Sigmoid colon (tissue), 7 donors: Measurements from ENCODE around the gene FBXO38. TPM values are rescaled to one million over a fixed set of nuclear protein-coding genes. Genes with fewer than 3 reads are reported as not detected.
A peak's percentile ranks its signal among the peaks of the same experiment; 100 is the strongest.

Source experiments
- DNase-seq: peaks from one replicate; pipeline ENCODE4 v3.0.0-alpha.2; 2019
- H3K27ac ChIP-seq, 4 donors: fragments of 200-600 bp; sonication (generic); one replicate each; pipeline ENCODE4 v1.5.1; 2016 to 2019; ENCODE audit warnings: mild to moderate bottlenecking in 1 of 4
- H3K27me3 ChIP-seq, 3 donors: fragments of 200-600 bp; sonication (generic); one replicate each; pipeline ENCODE4 v1.5.1; 2019; ENCODE audit warnings: mild to moderate bottlenecking in 1 of 3
- H3K36me3 ChIP-seq, 4 donors: fragments of 200-600 bp; sonication (generic); one replicate each; pipeline ENCODE4 v1.5.1; 2016 to 2019
- H3K4me1 ChIP-seq, 4 donors: fragments of 200-600 bp; sonication (generic); one replicate each; pipeline ENCODE4 v1.5.1; 2017 to 2019
- H3K4me3 ChIP-seq, 4 donors: fragments of 200-600 bp; sonication (generic); one replicate each; pipeline ENCODE4 v1.5.1; 2017 to 2019; ENCODE audit warnings: mild to moderate bottlenecking in 2 of 4, moderate library complexity in 1 of 4
- H3K9me3 ChIP-seq, 4 donors: fragments of 200-600 bp in 3 of 4; sonication (generic) in 3 of 4; one replicate each; pipeline versions ENCODE4 v1.5.1 to v1.6.1; 2013 to 2019
- EP300 ChIP-seq, 4 donors: sonication (generic); formaldehyde crosslinking; IDR thresholded peaks; one replicate each; pipeline ENCODE4 v1.6.1; 2017; ENCODE audit warnings: antibody characterized with exemption in 4 of 4
- POLR2A ChIP-seq, 2 donors: fragments of 450-650 bp; IDR thresholded peaks; one replicate each; pipeline ENCODE4 v1.6.1; 2016; ENCODE audit warnings: antibody characterized with exemption in 2 of 2, mild to moderate bottlenecking in 2 of 2, moderate library complexity in 2 of 2
- POLR2AphosphoS5 ChIP-seq, 4 donors: sonication (generic); formaldehyde crosslinking; IDR thresholded peaks; one replicate each; pipeline ENCODE4 v1.6.1; 2017; ENCODE audit warnings: antibody characterized with exemption in 4 of 4
- WGBS, 2 donors: extraction: QIAGEN DNeasy Blood & Tissue Kit; methylation state at CpG; one replicate each; pipeline ENCODE4 v1.1.7; 2013; 5-methylcytosine and 5-hydroxymethylcytosine counted together
- intact Hi-C: fragments of 100-400 bp; cut with DNase I; formaldehyde crosslinking; loops from one replicate; pipeline ENCODE4 v1.15.1; 2023
- polyA plus RNA-seq, 3 donors: library from polyadenylated mRNA; stranded (reverse); fragments of 200-250 nt; gene quantifications; one replicate each; pipeline ENCODE4 v1.2.3, GENCODE V29; 2013
- total RNA-seq, 4 donors: library from RNA; depleted of rRNA; stranded (reverse); fragments of >200 nt; gene quantifications; one replicate each; pipeline ENCODE4 v1.1.0, GENCODE V29; 2016
- TF ChIP-seq, protein P1 (sequence below), 4 experiments: fragments of 450-650 bp in 3 of 4; fragments of 200-600 bp in 1 of 4; IDR thresholded peaks; one replicate each; pipeline ENCODE4 v1.5.1; 2016 to 2019; ENCODE audit warnings: antibody characterized with exemption in 4 of 4, mild to moderate bottlenecking in 3 of 4, moderate library complexity in 2 of 4
- donor health status: healthy with polysubstance abuse.
- donor health status: Bipolar disorder and iron deficiency.
- donor health status: healthy.

Gene FBXO38
- total and polyA plus RNA-seq, 7 donors: 11.4 to 59.6 (median 46.0) TPM

GRCh38 chr5:148471379-148471778, 87.6 kb downstream of the FBXO38 start:
- 71 to 83% methylated on average over 2 of the region's 2 CpGs for WGBS, 2 donors
- peaks cover 0 to 14% (median 7%) of the 10 kb centered on the region in 4 donors for H3K4me1 ChIP-seq
- H3K9me3 ChIP-seq: no peaks in the 10 kb centered on the region
- H3K36me3 ChIP-seq: no peaks in the 10 kb centered on the region
- intact Hi-C loops: no loop called here
- no peak for DNase-seq
- no peak overlapping the region for H3K27ac ChIP-seq
- no peak for TF ChIP-seq POLR2A (IDR thresholded peaks at IDR 0.05)
- TF ChIP-seq POLR2AphosphoS5 (IDR thresholded peaks at IDR 0.05): no peak
- no peak for TF ChIP-seq EP300 (IDR thresholded peaks at IDR 0.05)
- TF ChIP-seq, protein P1, sequence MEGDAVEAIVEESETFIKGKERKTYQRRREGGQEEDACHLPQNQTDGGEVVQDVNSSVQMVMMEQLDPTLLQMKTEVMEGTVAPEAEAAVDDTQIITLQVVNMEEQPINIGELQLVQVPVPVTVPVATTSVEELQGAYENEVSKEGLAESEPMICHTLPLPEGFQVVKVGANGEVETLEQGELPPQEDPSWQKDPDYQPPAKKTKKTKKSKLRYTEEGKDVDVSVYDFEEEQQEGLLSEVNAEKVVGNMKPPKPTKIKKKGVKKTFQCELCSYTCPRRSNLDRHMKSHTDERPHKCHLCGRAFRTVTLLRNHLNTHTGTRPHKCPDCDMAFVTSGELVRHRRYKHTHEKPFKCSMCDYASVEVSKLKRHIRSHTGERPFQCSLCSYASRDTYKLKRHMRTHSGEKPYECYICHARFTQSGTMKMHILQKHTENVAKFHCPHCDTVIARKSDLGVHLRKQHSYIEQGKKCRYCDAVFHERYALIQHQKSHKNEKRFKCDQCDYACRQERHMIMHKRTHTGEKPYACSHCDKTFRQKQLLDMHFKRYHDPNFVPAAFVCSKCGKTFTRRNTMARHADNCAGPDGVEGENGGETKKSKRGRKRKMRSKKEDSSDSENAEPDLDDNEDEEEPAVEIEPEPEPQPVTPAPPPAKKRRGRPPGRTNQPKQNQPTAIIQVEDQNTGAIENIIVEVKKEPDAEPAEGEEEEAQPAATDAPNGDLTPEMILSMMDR (IDR thresholded peaks at IDR 0.05): no peak
- H3K4me3 ChIP-seq: no peak overlapping the region
- no peaks in the 10 kb centered on the region for H3K27me3 ChIP-seq

GRCh38 chr5:148474025-148474511, 90.3 kb downstream of the FBXO38 start:
- DNase-seq: peak; percentile 66
- intact Hi-C loops: no loop called here

GRCh38 chr5:148476302-148476701, 92.5 kb downstream of the FBXO38 start:
- 85 to 91% methylated on average over 3 of the region's 3 CpGs for WGBS, 2 donors
- Histone ChIP-seq H3K27ac (no peak overlapping the region), H3K4me3 (no peak overlapping the region)

More at GRCh38 chr5:148474025-148474511, 90.3 kb downstream of the FBXO38 start:
- no peak overlapping the region for H3K4me3 ChIP-seq
- TF ChIP-seq, protein P1 (IDR thresholded peaks at IDR 0.05): no peak
- TF ChIP-seq POLR2AphosphoS5 (IDR thresholded peaks at IDR 0.05) (no peak), EP300 (IDR thresholded peaks at IDR 0.05) (no peak), POLR2A (IDR thresholded peaks at IDR 0.05) (no peak)
- no peaks in the 10 kb centered on the region for H3K27me3 ChIP-seq
- 92 to 95% methylated on average over 8 of the region's 8 CpGs for WGBS, 2 donors
- no peak overlapping the region for H3K27ac ChIP-seq
- no peaks in the 10 kb centered on the region for H3K36me3 ChIP-seq
- H3K9me3 ChIP-seq: no peaks in the 10 kb centered on the region
- peaks cover 0 to 12% (median 6%) of the 10 kb centered on the region in 4 donors for H3K4me1 ChIP-seq

DNA sequence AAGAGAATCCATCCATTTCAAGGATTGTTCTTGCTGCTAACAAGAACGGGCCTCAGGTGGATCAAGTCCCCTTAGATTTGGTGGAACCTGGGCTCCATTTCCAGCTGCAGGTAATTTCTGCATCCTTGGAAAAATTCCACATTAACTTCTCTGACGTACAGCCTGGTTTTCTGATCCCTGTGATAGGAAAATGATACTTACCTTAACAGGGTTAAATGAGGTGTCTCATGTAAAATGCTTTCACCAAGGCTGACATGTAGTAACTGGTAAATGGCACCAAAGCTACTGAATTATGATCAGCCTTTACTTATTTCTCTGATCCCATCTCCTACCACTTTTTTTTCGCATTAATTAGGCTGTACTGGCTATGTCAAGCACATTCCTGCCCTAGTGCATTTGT, 93.7 kb downstream of the FBXO38 start:
- Histone ChIP-seq H3K27me3 (no peaks in the 10 kb centered on the region), H3K4me3 (no peak overlapping the region), H3K27ac (no peak overlapping the region), H3K36me3 (no peaks in the 10 kb centered on the region), H3K4me1 (no peaks in the 10 kb centered on the region), H3K9me3 (no peaks in the 10 kb centered on the region)
- intact Hi-C loops: no loop called here
- WGBS, 2 donors: 89% methylated on average over 3 of the region's 3 CpGs
- no peak for DNase-seq
- no peak for TF ChIP-seq EP300 (IDR thresholded peaks at IDR 0.05)
- no peak for TF ChIP-seq POLR2AphosphoS5 (IDR thresholded peaks at IDR 0.05)
- TF ChIP-seq POLR2A (IDR thresholded peaks at IDR 0.05): no peak

More at GRCh38 chr5:148476302-148476701, 92.5 kb downstream of the FBXO38 start:
- no peaks in the 10 kb centered on the region for H3K36me3 ChIP-seq
- H3K9me3 ChIP-seq: no peaks in the 10 kb centered on the region
- intact Hi-C loops: no loop called here
- no peaks in the 10 kb centered on the region for H3K4me1 ChIP-seq
- TF ChIP-seq, protein P1 (IDR thresholded peaks at IDR 0.05): no peak
- TF ChIP-seq POLR2A (IDR thresholded peaks at IDR 0.05): no peak
- TF ChIP-seq POLR2AphosphoS5 (IDR thresholded peaks at IDR 0.05): no peak
- TF ChIP-seq EP300 (IDR thresholded peaks at IDR 0.05): no peak
- no peak for DNase-seq
- H3K27me3 ChIP-seq: no peaks in the 10 kb centered on the region

DNA sequence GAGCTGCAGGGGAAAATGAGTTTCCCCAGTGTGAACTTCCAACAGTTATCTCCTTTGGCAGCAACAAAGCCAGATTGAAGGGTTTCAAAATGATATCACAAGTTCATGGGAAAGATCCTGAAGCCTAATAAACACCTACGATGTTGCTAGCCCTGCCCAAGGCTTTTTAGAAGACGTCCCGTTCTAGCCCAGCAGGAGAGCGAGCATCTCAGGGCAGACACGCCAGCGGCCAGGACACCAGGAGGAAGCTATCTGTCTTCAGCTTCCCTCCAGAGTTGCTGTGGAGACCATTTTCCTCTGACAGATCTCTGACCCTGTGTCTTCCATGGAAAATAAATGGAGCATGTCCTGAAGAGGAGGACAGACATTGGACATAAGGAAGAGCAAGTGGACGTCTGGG, 98.4 kb downstream of the FBXO38 start:
- 79 to 88% methylated on average over 7 of the region's 7 CpGs for WGBS, 2 donors
- Histone ChIP-seq H3K4me3 (no peak overlapping the region), H3K9me3 (no peaks in the 10 kb centered on the region), H3K36me3 (no peaks in the 10 kb centered on the region), H3K27ac (no peak overlapping the region), H3K4me1 (no peaks in the 10 kb centered on the region), H3K27me3 (no peaks in the 10 kb centered on the region)
- DNase-seq: no peak
- TF ChIP-seq, protein P1 (IDR thresholded peaks at IDR 0.05): no peak
- no peak for TF ChIP-seq POLR2A (IDR thresholded peaks at IDR 0.05)
- TF ChIP-seq POLR2AphosphoS5 (IDR thresholded peaks at IDR 0.05): no peak
- TF ChIP-seq EP300 (IDR thresholded peaks at IDR 0.05): no peak
- intact Hi-C loops: no loop called here
